LNCAP (cell line): ENCODE data around the gene BAZ1B.

ENCODE experiments used
- CTCF ChIP-seq: fragments of 450-650 bp; IDR thresholded peaks from 2 replicates; pipeline ENCODE4 v1.5.1; 2017; ENCODE audit warnings: mild to moderate bottlenecking

Gene BAZ1B, protein sequence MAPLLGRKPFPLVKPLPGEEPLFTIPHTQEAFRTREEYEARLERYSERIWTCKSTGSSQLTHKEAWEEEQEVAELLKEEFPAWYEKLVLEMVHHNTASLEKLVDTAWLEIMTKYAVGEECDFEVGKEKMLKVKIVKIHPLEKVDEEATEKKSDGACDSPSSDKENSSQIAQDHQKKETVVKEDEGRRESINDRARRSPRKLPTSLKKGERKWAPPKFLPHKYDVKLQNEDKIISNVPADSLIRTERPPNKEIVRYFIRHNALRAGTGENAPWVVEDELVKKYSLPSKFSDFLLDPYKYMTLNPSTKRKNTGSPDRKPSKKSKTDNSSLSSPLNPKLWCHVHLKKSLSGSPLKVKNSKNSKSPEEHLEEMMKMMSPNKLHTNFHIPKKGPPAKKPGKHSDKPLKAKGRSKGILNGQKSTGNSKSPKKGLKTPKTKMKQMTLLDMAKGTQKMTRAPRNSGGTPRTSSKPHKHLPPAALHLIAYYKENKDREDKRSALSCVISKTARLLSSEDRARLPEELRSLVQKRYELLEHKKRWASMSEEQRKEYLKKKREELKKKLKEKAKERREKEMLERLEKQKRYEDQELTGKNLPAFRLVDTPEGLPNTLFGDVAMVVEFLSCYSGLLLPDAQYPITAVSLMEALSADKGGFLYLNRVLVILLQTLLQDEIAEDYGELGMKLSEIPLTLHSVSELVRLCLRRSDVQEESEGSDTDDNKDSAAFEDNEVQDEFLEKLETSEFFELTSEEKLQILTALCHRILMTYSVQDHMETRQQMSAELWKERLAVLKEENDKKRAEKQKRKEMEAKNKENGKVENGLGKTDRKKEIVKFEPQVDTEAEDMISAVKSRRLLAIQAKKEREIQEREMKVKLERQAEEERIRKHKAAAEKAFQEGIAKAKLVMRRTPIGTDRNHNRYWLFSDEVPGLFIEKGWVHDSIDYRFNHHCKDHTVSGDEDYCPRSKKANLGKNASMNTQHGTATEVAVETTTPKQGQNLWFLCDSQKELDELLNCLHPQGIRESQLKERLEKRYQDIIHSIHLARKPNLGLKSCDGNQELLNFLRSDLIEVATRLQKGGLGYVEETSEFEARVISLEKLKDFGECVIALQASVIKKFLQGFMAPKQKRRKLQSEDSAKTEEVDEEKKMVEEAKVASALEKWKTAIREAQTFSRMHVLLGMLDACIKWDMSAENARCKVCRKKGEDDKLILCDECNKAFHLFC (N-terminal part only)

GRCh38 chr7:73522105-73522872, at the start of gene BAZ1B:
BAZ1B (minus strand) TSS chr7:73522293; CDS start chr7:73521933, 360 bp downstream.
- TF ChIP-seq CTCF: no peak

DNA sequence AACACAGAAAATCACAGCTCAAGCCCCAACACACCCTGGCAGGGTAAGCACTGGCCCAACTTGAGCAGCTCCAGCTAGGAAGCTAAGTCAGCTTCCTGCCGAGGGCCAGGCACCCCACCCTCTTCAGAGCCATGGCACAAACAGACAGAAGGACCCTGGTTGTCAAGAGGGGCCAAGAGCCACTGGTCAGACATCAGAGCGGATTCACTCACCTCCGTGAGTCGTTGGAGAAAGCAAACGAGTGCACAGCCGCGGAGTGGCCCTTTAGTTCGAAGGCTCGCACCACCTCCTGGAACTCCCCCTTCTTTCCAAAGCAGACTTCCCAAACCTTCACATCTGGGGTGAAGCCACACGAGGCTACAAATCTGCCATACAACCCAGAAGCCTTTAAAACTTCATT, 48.9 kb upstream of the BAZ1B start:
- no peak for TF ChIP-seq CTCF

- no peak for TF ChIP-seq CTCF
Measured at GRCh38 chr7:73570521-73570920, 48.4 kb upstream of the BAZ1B start.

DNA sequence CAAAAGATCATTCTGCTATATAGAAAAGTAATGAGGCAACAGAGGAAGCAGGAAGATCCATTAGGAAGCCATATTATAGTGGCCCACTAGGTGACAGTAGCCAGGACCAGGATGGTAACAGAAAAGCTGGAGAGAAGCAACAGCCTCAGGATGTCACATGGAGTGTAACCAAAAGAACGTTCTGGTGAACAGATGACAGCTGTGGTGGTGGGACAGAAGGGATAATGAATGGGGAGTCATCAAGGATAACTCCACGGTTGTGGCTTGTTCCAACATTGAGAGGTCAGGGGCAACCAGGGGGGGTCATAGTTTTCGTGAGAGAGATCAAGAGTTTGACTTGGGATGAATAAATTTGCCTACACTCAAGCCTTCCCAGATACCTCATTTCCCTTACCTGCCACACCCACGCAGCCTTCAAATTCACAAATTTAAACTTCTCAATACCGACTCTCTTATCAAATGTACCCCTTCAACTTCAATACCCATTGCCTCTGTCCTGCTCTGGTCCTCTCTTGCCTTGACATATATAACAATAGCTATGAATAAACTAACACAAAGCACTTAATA, 47.0 kb upstream of the BAZ1B start:
- no peak for TF ChIP-seq CTCF

- TF ChIP-seq CTCF: no peak
Measured at GRCh38 chr7:73567846-73568685, 46.0 kb upstream of the BAZ1B start.

DNA sequence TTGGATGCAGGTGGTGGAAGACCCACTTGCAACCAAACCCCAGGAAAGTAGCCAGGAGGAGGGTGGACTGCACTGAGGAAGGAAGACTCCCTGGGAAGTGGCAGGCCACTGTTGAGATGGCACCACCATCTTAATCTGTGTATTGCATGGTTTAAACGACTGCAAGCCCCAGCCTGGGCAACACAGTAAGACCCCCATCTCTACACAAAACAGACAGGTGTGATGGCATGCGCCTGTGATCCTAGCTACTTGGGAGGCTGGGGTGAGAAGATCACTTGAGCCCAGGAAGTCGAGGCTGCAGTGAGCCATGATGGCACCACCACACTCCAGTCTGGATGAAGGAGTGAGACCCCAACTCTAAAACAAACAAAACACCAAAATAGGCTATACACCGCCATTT, 45.0 kb upstream of the BAZ1B start:
- TF ChIP-seq CTCF: no peak
